ENCODE measurements around the gene ZBTB14. TPM values are rescaled to one million over a fixed set of nuclear protein-coding genes. Genes with fewer than 3 reads are reported as not detected.

Gene ZBTB14
- total RNA-seq, 1 experiment from 2014 or later = 15.1 TPM

DNA sequence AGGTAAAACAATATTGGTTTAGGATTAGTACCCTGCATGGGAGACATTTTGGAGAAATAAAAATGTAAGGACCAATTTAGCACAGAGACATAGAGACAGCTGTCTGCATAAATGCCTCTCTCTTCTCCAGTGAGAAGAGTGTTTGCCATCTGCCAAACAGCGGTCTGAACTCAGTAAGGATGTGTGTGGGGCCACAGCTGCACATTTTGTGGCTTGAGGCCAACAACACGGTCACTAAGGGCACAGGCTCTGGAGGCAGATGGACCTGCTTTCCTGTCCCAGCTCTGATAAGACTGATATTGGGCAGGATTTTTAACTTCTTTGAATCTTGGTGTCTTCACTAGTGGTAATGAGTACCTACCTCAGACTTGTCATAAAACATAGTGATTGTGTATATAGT, 10.2 kb downstream of the ZBTB14 start:
- no peak overlapping the region for H3K27ac Mint-ChIP-seq

GRCh38 chr18:5284808-5285207, 10.7 kb downstream of the ZBTB14 start:
- Mint-ChIP-seq H3K4me1 (peaks cover 16% of the 10 kb centered on the region), H3K27me3 (ENCODE audit: low read depth) (no peaks in the 10 kb centered on the region), H3K4me3 (no peak overlapping the region), H3K27ac (no peak overlapping the region), H3K36me3 (peaks cover 8% of the 10 kb centered on the region), H3K9me3 (peaks cover 11% of the 10 kb centered on the region)
- ATAC-seq = no peak
- DNase-seq (ENCODE audit: low spot score) = no peak
- ChIA-PET CTCF (no interaction called here), POLR2A (no interaction called here)
- no peak for TF ChIP-seq RORB (CRISPR knock-in tag; IDR thresholded peaks at IDR 0.05)
- TF ChIP-seq ZNF512 (CRISPR knock-in tag; IDR thresholded peaks at IDR 0.05; ENCODE audit: borderline replicate concordance) = no peak
- no peak for TF ChIP-seq ZNF671 (CRISPR knock-in tag; IDR thresholded peaks at IDR 0.05)
- TF ChIP-seq ETV6 (CRISPR knock-in tag; IDR thresholded peaks at IDR 0.05) = no peak
- TF ChIP-seq IRF2 (CRISPR knock-in tag; IDR thresholded peaks at IDR 0.05; ENCODE audit: borderline replicate concordance, low read depth) = no peak
- TF ChIP-seq ZNF423 (CRISPR knock-in tag; IDR thresholded peaks at IDR 0.05) = no peak
- TF ChIP-seq TP53 (CRISPR knock-in tag; IDR thresholded peaks at IDR 0.05) = no peak
- no peak for TF ChIP-seq ZNF396 (CRISPR knock-in tag; IDR thresholded peaks at IDR 0.05; ENCODE audit: borderline replicate concordance)
- TF ChIP-seq FOXP1 (CRISPR knock-in tag; IDR thresholded peaks at IDR 0.05; ENCODE audit: borderline replicate concordance) = no peak
- TF ChIP-seq FOXK1 (CRISPR knock-in tag; IDR thresholded peaks at IDR 0.05) = no peak
- no peak for TF ChIP-seq ZNF263 (CRISPR knock-in tag; IDR thresholded peaks at IDR 0.05; ENCODE audit: low read depth)
- TF ChIP-seq E2F1 (CRISPR knock-in tag; IDR thresholded peaks at IDR 0.05) = no peak
- no peak for TF ChIP-seq TCF7 (CRISPR knock-in tag; IDR thresholded peaks at IDR 0.05; ENCODE audit: low read depth)
- no peak for TF ChIP-seq NFE2L1 (CRISPR knock-in tag; IDR thresholded peaks at IDR 0.05)
- TF ChIP-seq ZNF532 (CRISPR knock-in tag; IDR thresholded peaks at IDR 0.05; ENCODE audit: borderline replicate concordance) = no peak
- TF ChIP-seq GRHL2 (CRISPR knock-in tag; IDR thresholded peaks at IDR 0.05; ENCODE audit: insufficient replicate concordance, severe bottlenecking) = no peak

More for the DNA sequence above, 10.2 kb downstream of the ZBTB14 start:
- CTCF ChIA-PET = no interaction called here
- DNase-seq (ENCODE audit: low spot score) (no peak), ATAC-seq (no peak)
- POLR2A ChIA-PET = no interaction called here
- Mint-ChIP-seq H3K27me3 (ENCODE audit: low read depth) (no peaks in the 10 kb centered on the region), H3K4me3 (no peak overlapping the region), H3K4me1 (peaks cover 16% of the 10 kb centered on the region), H3K36me3 (peaks cover 7% of the 10 kb centered on the region), H3K9me3 (peaks cover 6% of the 10 kb centered on the region)
- no peak for TF ChIP-seq ELF4 (CRISPR knock-in tag; IDR thresholded peaks at IDR 0.05; ENCODE audit: low read depth)
- no peak for TF ChIP-seq NR1H2 (CRISPR knock-in tag; IDR thresholded peaks at IDR 0.05)
- TF ChIP-seq RELA (CRISPR knock-in tag; IDR thresholded peaks at IDR 0.05; ENCODE audit: borderline replicate concordance) = no peak
- TF ChIP-seq ZNF263 (CRISPR knock-in tag; IDR thresholded peaks at IDR 0.05; ENCODE audit: low read depth) = no peak
- TF ChIP-seq ATF1 (CRISPR knock-in tag; IDR thresholded peaks at IDR 0.05) = no peak
- TF ChIP-seq STAT6 (CRISPR knock-in tag; conservative IDR thresholded peaks at IDR 0.05; ENCODE audit: low read depth) = no peak
- TF ChIP-seq ZNF416 (CRISPR knock-in tag; IDR thresholded peaks at IDR 0.05) = no peak
- TF ChIP-seq, protein P1, sequence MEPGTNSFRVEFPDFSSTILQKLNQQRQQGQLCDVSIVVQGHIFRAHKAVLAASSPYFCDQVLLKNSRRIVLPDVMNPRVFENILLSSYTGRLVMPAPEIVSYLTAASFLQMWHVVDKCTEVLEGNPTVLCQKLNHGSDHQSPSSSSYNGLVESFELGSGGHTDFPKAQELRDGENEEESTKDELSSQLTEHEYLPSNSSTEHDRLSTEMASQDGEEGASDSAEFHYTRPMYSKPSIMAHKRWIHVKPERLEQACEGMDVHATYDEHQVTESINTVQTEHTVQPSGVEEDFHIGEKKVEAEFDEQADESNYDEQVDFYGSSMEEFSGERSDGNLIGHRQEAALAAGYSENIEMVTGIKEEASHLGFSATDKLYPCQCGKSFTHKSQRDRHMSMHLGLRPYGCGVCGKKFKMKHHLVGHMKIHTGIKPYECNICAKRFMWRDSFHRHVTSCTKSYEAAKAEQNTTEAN (CRISPR knock-in tag; IDR thresholded peaks at IDR 0.05) = no peak
- TF ChIP-seq, protein P2, sequence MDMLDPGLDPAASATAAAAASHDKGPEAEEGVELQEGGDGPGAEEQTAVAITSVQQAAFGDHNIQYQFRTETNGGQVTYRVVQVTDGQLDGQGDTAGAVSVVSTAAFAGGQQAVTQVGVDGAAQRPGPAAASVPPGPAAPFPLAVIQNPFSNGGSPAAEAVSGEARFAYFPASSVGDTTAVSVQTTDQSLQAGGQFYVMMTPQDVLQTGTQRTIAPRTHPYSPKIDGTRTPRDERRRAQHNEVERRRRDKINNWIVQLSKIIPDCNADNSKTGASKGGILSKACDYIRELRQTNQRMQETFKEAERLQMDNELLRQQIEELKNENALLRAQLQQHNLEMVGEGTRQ (CRISPR knock-in tag; IDR thresholded peaks at IDR 0.05) = no peak

Measured in WTC11 (cell line).